GM20431 (cell line): ENCODE data around the gene PRSS33.

Source experiments
- in situ Hi-C: fragments of 300-500 bp; cut with MseI, MboI; formaldehyde crosslinking; loops from one replicate; pipeline ENCODE4 v1.15.0; 2020; ENCODE audit warnings: low sequenced_read_pairs; ENCODE audit not compliant: unreplicated experiment

The PRSS33 gene, protein sequence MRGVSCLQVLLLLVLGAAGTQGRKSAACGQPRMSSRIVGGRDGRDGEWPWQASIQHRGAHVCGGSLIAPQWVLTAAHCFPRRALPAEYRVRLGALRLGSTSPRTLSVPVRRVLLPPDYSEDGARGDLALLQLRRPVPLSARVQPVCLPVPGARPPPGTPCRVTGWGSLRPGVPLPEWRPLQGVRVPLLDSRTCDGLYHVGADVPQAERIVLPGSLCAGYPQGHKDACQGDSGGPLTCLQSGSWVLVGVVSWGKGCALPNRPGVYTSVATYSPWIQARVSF

DNA sequence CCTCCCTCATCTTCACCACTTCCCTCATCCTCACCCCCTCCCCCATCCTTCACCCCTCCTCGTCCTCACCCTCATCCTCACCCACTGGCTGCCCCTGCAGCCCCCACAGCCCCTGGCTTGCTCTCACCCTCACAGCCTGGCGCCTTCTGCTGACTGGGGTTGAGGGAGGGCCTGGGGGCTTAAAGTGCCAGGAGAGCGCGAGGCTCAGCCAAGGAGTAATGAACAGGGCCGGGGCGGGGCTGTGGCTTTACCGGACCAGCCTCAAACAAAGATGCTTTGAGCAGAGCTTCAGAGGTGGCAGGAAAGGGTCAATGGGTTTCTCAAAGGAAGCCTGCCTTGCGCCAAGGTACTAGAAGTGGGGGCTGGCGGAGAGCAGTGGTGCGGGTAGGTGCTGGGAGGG is at the start of gene PRSS33:
PRSS33 (minus strand) TSS at position 155 of the 400 bp plus-strand sequence. CDS start 1,013 bp downstream, outside the sequence.
- in situ Hi-C loops = no loop called here

DNA sequence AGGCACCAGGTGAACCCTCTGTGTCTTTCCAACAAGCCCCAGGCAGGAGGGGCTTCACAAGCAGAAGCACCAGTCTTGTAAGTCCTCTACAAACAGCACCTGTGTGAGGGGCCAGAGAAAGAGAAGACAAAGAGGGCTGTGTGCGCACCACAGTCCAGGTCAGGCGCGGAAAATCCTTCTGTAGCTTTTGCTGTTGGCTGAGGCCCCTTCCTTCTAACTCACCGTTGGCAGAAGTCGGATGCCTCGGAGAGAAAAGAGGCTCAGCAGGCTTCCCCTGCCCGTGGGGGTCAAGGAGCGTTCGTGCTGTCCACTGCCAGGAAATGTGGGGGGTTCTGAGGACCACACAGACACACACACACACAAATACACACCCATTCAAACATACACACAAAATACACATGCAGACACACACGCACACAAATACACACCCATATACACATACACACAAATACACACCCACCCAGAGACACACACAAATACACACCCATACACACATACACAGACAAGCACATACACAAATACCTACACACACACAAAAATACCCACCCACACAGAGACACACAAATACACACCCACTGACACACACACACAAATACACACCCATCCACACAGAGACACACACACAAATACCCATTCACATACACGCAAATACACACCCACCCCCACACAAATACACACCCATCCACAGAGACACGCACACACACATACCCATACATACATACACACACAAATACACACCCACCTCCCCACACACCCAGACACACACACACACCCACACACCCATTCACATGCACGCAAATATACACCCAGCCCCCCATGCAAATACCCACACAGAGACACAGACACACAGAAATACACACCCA is 49.5 kb upstream of the PRSS33 start:
- in situ Hi-C loops = no loop called here

DNA sequence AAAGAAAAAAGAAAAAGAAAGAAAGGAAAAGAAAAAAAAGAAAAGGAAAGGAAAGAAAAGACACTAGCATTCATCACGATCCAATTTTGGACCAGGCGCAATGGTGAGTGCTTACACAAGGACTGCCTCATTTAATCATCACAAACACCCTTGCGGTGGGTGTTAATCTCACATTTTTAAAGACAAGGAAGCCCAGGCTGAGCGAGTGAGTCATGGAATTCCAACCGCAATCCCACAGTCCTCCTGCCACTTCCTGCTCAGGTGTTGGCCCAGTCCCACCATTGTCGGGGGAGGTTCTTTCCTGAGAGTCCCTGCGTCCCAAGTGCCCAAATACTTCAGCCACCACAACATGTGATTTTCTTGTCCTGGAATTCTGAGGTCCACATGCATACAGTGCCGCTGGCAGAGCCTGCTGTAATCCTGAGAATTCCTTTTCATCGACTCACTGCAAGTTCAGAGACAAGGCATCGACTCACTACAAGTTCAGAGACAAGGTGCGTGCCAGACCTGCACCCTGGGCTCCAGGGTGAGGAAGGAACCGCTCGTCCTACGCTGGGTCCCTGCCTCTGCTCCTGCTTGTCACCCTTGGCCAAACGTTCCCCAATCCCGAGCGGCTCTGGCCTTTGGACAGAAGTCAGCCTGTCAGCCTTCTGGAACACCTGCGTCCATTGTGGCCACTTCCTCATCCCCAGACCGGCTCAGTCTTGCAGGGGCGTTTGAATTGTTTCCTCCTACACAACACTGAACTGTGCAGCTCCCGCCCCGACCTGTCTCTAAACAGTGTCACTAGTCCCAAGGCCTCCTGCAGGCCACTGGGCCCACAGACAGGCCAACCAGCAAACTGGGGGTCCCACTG is 48.5 kb upstream of the PRSS33 start:
- in situ Hi-C loops = no loop called here

DNA sequence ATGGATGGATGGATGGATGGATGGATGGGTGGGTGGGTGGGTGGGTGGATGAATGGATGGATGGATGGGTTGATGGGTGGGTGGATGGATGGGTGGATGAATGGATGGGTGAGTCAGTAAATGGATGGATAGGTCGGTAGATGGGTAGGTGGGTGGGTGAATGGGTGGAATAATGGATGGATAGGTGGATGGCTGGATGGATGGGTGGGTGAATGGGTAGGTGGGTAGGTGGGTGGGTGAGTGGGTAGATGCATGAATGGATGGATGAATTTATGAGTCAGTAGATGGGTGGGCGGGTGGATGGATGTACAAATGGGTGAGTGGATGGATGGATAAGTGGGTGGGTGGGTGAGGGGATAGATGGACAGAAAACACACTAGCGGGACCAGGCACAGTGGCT is 47.6 kb upstream of the PRSS33 start:
- in situ Hi-C loops = no loop called here

DNA sequence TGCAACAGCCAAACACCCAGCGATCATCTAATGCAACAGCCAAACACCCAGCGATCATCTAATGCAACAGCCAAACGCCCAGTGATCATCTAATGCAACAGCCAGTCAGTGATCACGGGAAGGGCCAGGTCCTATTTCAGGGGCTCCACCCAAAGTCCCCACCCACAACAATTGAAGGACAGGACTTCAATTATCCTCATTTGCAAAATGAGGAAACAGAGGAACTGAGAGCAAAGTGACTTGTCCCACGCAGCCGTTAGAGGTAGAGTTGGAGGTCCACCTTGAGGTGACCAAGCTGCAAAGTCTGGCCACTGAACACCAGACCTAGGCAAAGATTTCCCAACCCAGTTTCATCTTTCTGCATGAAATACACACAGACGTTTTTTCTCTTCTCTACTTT is 46.4 kb upstream of the PRSS33 start:
- in situ Hi-C loops = no loop called here

DNA sequence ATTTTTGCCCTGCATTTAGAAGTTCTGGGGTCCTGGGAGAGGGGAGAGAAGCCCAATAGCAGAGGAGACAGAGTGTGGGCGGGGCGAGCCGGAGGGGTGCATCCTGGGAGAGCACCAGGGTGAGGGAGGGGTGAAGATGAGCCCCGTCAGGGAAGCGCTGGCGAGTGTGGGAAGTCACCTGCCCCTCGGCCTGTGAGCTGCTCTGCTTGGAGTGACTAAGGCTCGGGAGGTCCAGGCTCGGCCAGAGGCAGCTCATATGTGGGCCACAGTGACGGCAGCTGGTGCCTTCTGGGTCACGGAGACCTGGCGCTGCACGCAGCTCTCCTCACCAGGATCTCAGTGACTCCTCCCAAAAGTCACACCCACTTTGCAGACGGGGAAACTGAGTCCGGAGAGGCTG is 43.8 kb upstream of the PRSS33 start:
- in situ Hi-C loops = no loop called here

DNA sequence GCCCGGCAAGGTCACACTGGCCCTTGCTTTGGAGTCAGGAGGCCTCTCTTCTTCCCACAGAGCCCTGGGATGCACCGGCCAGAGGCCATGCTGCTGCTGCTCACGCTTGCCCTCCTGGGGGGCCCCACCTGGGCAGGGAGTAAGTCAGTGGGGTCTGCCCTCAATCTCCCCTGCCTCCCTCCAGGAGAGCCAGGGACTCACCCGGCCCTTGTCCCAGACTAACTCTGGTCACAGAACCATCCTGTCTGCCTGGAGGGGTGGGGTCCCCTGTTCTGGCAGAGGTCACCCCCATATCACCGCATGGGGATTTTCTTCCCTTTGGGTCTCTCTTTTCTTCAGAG is 43.0 kb upstream of the PRSS33 start:
- in situ Hi-C loops = no loop called here

DNA sequence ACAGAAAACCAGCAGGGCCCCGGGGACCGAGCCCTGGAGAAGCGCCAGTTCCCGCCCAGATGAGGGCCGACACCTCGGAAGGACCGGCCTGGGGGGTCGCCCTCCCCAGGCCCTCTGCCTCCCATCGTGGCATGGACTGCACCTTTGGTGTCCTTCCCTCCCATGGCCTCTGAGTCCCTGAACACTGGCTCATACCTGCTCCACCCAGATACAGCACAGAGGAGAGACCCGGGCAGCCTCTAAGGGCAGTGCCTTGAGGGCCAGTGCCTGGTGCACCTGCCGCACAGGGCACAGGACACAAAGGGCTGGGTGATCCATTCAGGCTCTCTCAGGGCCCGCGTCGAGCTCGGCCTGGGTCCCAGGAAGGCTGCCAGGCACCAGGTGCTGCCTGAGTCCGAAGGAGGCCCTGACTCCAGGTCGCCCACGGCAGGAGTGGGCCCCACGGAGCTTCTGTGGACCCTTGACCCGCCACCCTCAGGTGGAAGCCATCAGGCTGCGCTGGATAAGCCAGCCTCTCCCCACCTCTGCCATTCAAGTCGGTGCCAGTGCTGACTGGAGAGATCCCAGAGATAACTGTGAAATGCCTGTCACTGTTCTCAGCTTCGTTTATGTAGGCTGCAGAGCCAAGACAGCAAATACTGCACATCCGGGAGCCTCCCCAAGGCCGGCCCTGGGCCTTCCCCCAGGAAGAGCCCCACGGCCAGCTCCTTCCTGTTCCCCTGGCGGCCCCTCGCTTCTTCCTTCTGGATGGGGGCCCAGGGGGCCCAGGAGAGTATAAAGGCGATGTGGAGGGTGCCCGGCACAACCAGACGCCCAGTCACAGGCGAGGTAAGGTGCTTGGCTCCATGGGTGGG is 42.4 kb upstream of the PRSS33 start, which contains the start of gene ZG16B:
ZG16B (plus strand) TSS at position 803 of the 854 bp plus-strand sequence. CDS start 139 bp downstream, outside the sequence.
- in situ Hi-C loops = no loop called here

DNA sequence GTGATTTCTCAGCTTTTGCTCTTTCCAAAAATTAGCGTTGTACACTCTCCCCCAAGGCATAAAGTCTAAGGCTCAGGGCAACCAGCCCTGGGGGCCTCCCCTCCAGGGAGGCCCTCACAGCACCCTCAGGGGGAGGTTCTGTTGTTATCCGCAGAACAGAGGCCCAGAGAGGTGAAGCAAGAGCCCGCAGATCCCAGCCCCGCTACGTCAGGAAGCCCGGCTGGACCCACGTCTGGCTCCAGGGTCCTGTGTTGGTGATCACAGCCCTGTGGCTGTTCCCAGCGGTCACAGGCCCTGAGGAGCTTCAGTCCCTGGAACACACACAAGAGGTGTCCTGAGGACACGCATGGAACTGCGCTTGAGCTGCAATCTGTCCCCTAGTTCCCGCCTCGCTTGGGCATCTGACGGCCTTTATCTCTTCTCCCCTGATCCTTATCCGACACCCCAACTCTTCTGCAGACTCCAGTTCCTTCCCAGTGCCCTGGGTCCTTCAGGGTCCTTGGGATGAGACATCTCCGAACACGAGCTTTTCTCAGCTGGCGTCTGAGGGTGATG is 41.6 kb upstream of the PRSS33 start:
- in situ Hi-C loops = no loop called here

DNA sequence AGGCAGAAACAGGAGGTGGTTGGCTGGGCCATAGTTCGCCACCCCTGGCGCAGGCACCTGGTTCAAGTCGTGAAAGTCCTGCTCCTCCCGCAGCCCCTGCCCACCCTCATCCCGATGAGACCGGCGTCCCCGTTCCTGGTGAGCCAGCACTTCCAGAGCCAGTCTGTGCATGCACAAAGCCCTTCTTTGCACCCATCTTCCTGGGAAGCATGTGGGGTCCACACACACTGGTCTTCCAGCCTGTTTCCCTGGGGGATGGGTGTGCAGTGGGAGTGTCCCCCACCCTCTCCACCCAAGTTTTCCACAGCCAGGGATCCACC is 41.1 kb upstream of the PRSS33 start:
- in situ Hi-C loops = no loop called here

DNA sequence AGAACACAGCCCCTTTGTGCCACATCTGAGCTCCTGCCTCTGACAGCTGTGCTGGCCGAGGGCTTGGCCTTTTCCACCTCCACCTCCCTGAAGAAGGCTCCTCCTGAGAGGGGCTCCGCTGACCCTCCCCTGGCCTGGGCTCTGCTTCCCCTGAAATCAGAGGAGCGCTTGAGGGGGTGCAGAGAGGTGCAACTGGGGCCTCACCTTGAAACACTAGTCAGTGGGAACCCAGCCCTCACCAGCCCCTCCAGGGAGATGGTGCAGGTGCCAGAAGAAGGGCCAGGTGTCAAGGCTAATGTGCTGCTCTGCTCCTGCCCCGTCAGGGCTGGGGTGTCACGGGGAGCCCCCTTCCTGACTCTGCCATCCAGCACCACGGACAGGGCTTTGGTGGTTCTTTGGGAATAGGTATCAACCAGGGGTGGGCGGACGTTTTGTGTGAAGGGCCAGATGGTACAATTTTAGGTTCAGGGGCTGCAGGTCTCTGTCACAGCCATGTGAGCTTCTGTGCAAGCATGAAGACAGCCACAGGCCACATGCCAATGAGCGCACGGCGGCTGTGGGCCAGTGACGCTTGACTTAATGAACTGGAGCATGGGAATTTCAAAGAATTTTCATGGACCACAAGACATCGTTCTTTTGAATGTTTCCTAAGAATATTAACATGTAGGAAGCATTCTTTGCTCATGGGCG is 40.6 kb upstream of the PRSS33 start:
- in situ Hi-C loops = no loop called here

DNA sequence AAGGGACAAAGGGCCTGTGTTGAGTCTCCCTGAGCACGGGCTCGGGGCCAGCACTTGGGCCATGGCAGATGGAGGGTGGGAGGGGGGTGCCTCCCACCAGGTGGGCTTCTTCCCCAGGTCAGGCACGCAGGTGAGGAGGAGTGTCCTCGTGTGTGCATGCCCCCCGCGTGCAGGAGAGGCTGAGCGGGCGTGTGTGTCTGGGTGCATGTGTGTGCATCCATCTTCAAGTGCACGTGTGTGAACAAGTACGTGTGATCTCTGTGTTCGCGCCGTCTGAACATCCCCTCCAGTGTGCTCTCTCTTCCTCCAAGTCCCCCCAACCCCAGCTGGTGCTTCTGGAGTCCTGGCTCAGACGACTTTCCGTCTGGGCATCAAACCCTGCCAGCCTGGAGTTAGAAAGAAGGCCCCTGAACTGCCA is 40.0 kb upstream of the PRSS33 start:
- in situ Hi-C loops = no loop called here

DNA sequence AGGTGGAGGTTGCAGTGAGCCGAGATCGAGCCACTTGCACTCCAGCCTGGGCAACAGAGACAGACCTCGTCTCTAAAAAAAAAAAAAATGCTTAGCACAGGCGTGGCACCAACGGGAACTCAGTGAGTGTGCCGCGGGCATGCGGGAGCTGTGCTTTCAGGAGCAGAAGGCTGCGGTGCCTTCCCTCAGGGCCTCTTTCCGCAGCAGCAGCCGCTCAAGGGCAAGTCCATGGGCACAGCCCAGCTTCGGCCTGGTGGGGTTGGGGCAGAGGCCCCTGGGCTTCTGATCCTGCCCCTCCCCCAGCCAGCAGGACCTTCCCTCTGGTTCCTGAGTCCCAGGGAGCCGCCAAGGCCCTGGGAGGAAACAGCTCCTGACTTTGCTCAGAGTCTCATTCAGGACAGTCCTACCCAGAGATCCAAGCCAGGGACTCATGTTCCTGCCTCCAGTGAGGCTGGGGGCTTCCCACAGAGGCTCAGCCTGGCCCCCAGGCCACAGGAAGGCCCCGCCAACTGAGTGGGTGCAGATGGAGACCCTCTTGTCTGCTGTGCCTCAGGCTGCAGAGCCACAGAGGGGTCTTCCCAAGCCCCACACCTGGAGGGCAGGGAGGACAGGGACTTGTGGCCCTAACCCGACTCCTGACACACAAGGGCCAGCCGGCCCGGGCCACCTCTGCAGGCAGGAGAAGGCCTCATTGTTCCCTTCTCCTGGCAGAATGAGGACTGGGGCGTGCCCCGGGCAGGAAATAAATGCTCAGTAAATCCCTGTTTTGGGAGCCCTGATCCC is 39.4 kb upstream of the PRSS33 start:
- in situ Hi-C loops = no loop called here

DNA sequence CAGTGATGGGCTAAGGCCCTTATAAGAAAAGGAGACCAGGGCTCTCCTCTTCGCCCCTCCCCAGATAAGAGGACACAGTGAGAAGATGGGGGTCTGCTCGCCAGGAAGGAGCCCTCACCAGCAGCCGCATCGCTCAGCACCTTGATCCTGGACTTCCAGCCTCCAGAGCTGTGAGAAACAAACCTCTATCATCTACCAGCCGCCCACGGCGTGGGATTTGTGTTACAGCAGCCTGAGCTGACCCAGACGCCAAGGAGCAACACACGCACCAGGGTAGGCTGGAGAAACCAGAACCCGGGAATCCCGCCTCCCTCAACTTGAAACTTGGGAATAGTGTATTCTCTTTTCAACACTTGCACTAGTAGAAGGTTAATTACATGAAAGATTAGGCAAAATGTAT is 38.5 kb upstream of the PRSS33 start:
- in situ Hi-C loops = no loop called here

DNA sequence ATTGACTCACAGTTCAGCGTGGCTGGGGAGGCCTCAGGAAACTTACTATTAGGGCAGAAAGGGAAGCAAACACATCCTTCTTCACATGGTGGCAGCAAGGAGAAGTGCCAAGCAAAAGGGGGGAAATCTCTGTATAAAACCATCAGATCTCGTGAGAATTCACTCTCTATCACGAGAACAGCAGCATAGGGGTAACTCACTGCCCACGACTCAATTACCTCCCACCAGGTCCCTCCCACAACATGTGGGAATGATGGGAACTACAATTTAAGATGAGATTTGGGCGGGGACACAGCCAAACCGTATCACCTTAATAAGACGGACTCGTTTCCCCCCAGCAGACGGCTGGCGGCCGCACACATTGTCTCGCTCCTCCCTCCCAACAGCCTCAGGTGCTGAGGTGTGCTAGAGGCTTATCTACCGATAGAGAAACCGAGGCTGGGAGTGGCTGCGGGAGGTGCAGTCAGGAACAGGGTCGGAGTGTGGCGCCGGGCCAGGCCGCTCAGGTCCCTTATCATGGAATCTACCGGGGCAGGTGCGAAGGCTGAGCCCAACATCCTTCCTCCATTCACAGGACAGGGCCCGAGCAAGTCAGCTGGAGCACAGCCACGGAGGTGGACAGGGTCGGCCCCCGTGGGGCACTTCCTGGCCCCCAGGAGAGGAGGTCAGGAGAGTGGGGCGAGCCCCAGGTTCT is 37.8 kb upstream of the PRSS33 start:
- in situ Hi-C loops = no loop called here

DNA sequence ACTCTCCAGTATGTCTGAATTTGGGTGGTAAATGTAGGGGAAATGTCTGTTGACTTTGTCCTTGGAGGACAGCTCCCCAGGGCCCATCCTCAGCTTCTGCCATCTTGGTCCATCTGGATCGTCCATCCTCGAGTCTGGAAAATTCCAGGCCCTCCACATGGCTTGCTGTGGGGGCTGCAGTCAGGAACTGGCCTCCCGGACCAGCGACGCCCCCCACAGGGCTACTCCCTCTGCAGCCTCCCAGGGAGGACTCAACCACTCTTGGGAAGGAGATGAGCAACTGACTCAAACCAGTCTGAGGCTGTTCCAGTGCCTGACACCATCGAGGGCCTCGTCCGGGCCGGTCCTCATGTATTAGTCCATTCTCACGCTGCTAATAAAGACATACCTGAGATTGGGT is 37.3 kb upstream of the PRSS33 start:
- in situ Hi-C loops = no loop called here

DNA sequence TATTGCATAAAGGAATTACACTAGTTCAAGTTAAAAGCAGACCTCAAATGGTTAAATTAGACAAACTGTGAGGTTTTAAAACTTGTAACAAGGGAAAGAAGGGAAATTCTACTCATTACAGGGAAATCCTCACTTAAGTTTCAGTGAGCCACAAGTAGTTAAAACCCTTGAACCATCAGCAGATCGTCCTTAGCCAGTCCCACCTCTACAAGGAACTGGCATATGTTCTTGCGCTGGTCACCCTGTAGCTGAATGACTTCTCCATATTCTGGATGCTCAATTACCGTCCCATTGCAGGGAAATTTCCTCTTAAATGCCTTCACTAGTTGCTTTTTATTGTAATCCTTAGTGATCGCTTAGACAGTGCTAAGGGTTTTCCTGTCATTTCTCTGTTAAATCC is 35.1 kb upstream of the PRSS33 start:
- in situ Hi-C loops = no loop called here

DNA sequence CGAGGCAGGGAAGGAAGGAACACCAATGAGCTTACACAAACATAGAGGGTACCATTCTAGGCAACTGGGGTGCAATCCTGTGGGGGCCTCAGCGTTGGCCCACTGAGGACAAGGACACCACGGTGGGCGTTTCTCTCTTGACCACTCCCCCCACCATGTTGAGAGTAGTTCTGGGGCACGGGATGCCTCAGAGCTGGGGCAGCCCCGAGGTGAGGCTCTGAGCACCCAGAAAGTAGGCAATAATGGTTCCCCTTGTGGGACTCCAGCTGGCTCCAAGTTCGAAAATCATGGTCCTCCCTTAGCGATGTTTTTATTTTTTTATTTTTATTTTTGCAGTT is 34.8 kb upstream of the PRSS33 start:
- in situ Hi-C loops = no loop called here
